HepG2 (cell line): ENCODE results near the gene FLAD1. TPM values are rescaled to one million over a fixed set of nuclear protein-coding genes. Genes with fewer than 3 reads are reported as not detected.

ENCODE experiments used
- HOXA9 ChIP-seq: sonication (generic); formaldehyde crosslinking; IDR thresholded peaks from 2 replicates; pipeline ENCODE4 v1.8.1; 2022; ENCODE audit warnings: missing genetic modification reagents, mild to moderate bottlenecking, moderate library complexity, borderline replicate concordance
- MED13 ChIP-seq: sonication (generic); formaldehyde crosslinking; IDR thresholded peaks from 2 replicates; pipeline ENCODE4 v1.5.0; 2020; ENCODE audit warnings: missing genetic modification reagents
- MTA3 ChIP-seq: sonication (generic); formaldehyde crosslinking; IDR thresholded peaks from 2 replicates; pipeline ENCODE4 v1.4.0; 2020; ENCODE audit warnings: missing genetic modification reagents
- SALL2 ChIP-seq: sonication (generic); formaldehyde crosslinking; IDR thresholded peaks from 2 replicates; pipeline ENCODE4 v1.8.1; 2023; ENCODE audit warnings: mild to moderate bottlenecking, missing genetic modification reagents, inconsistent platforms
- ZBTB4 ChIP-seq: sonication (generic); formaldehyde crosslinking; IDR thresholded peaks from 2 replicates; pipeline ENCODE4 v1.4.0; 2020; ENCODE audit warnings: missing genetic modification reagents, mild to moderate bottlenecking, borderline replicate concordance
- ZNF296 ChIP-seq: sonication (generic); formaldehyde crosslinking; conservative IDR thresholded peaks from 2 replicates; pipeline ENCODE4 v1.5.0; 2020; ENCODE audit warnings: mild to moderate bottlenecking, missing genetic modification reagents
- ZNF34 ChIP-seq: sonication (generic); formaldehyde crosslinking; IDR thresholded peaks from 2 replicates; pipeline ENCODE4 v1.4.0; 2020; ENCODE audit warnings: mild to moderate bottlenecking, missing genetic modification reagents, borderline replicate concordance
- ZNF354B ChIP-seq: sonication (generic); formaldehyde crosslinking; IDR thresholded peaks from 2 replicates; pipeline ENCODE4 v1.8.0; 2022; ENCODE audit warnings: mild to moderate bottlenecking, missing genetic modification reagents
- ZNF552 ChIP-seq: sonication (generic); formaldehyde crosslinking; IDR thresholded peaks from 2 replicates; pipeline ENCODE4 v1.9.0; 2022; ENCODE audit warnings: missing genetic modification reagents, mild to moderate bottlenecking, borderline replicate concordance
- ZNF607 ChIP-seq: sonication (generic); formaldehyde crosslinking; IDR thresholded peaks from 2 replicates; pipeline ENCODE4 v1.5.1; 2020; ENCODE audit warnings: missing genetic modification reagents, mild to moderate bottlenecking, borderline replicate concordance
- ZNF737 ChIP-seq: sonication (generic); formaldehyde crosslinking; IDR thresholded peaks from 2 replicates; pipeline ENCODE4 v1.5.0; 2020; ENCODE audit warnings: missing genetic modification reagents, mild to moderate bottlenecking, borderline replicate concordance
- ZZZ3 ChIP-seq: sonication (generic); formaldehyde crosslinking; IDR thresholded peaks from 2 replicates; pipeline ENCODE4 v1.4.0; 2020; ENCODE audit warnings: missing genetic modification reagents, mild to moderate bottlenecking, borderline replicate concordance
- polyA plus RNA-seq, 8 experiments: library from polyadenylated mRNA; depleted of rRNA in 3 of 8; stranded (reverse) in 7 of 8; unstranded in 1 of 8; fragments of >200 nt; fragmentation: Illumina TruSeq in 4 of 8; extraction: Trizol in 4 of 8; gene quantifications; 2 replicates each; pipeline versions ENCODE4 v1.2.1 to v1.2.3, GENCODE V29; 2011 to 2016; ENCODE audit warnings: low read depth in 4 of 8, missing spikeins in 1 of 8, mixed read lengths in 1 of 8; ENCODE audit not compliant: insufficient read depth in 1 of 8
- total RNA-seq, 5 experiments: library from RNA; depleted of rRNA; stranded (reverse); fragments of >200 nt; fragmentation: Illumina TruSeq; extraction: Trizol; gene quantifications; 2 replicates each; pipeline ENCODE4 v1.2.3, GENCODE V29; 2016; ENCODE audit warnings: low read depth in 1 of 5
- TF ChIP-seq, protein P1 (sequence below): sonication (generic); formaldehyde crosslinking; conservative IDR thresholded peaks from 2 replicates; pipeline ENCODE4 v1.8.0; 2022; ENCODE audit warnings: mild to moderate bottlenecking, moderate library complexity, missing genetic modification reagents
- TF ChIP-seq, protein P2 (sequence below): sonication (generic); formaldehyde crosslinking; IDR thresholded peaks from 2 replicates; pipeline ENCODE4 v1.5.1; 2020; ENCODE audit warnings: mild to moderate bottlenecking, moderate library complexity, missing genetic modification reagents
- TF ChIP-seq, protein P3 (sequence below): sonication (generic); formaldehyde crosslinking; IDR thresholded peaks from 2 replicates; pipeline ENCODE4 v1.8.1; 2023; ENCODE audit warnings: mild to moderate bottlenecking, missing genetic modification reagents
- TF ChIP-seq, protein P4 (sequence below): sonication (generic); formaldehyde crosslinking; IDR thresholded peaks from 2 replicates; pipeline ENCODE4 v1.8.1; 2022; ENCODE audit warnings: mild to moderate bottlenecking, missing genetic modification reagents

FLAD1 gene
- total and polyA plus RNA-seq, 2 of the 13 experiments (the other 11 are each of a cell fraction or from before 2014, with no cell fraction given): 25.9 to 32.8 TPM

DNA sequence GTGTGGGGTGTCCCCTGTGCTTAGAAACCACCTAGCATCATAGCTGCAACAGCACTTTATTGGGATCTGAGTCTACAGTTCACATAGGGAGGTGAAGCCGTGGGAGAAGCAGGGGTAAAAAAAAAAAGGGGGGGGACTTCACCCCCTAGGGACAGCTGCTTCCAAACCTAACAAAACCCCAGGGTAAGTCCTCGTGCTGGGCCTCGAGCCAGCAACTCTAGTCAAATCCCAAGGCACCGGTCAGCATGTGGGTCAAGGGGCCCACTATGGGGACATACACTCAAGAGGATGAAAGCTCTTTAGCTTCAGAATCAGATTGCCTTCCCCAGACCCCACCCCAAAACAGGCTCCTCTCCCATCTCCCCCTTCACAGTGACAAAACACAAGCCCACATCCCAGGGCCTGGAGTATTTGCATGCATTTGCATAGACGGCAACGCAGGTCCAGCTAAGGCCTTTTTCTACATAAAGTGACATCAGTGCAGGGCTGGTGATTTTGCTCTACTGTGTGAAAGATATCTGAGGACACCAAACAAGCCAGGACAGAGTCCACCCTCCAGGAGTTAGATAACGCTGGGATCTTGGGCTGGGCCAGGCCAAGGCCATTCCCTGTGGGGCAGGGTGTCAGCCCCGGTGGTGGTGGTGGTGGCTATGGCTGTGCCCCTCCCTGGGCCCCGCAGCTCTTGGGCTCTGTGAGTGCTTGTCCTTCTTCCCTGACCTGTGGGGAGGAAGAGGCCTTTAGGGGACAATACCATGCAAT, 38.6 kb upstream of the FLAD1 start (continued):
- TF ChIP-seq, protein P1, sequence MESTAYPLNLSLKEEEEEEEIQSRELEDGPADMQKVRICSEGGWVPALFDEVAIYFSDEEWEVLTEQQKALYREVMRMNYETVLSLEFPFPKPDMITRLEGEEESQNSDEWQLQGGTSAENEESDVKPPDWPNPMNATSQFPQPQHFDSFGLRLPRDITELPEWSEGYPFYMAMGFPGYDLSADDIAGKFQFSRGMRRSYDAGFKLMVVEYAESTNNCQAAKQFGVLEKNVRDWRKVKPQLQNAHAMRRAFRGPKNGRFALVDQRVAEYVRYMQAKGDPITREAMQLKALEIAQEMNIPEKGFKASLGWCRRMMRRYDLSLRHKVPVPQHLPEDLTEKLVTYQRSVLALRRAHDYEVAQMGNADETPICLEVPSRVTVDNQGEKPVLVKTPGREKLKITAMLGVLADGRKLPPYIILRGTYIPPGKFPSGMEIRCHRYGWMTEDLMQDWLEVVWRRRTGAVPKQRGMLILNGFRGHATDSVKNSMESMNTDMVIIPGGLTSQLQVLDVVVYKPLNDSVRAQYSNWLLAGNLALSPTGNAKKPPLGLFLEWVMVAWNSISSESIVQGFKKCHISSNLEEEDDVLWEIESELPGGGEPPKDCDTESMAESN (CRISPR knock-in tag): peak; percentile 69; the same call in 1 of the 2 replicates
- TF ChIP-seq ZNF607 (CRISPR knock-in tag): peak; percentile 76; the same call in 1 of the 2 replicates
- no peak for TF ChIP-seq ZBTB4
- TF ChIP-seq MED13 (CRISPR knock-in tag): no peak; the same call in 1 of the 2 replicates
- TF ChIP-seq ZZZ3 (CRISPR knock-in tag): no peak
- no peak for TF ChIP-seq ZNF552 (CRISPR knock-in tag)
- TF ChIP-seq, protein P2, sequence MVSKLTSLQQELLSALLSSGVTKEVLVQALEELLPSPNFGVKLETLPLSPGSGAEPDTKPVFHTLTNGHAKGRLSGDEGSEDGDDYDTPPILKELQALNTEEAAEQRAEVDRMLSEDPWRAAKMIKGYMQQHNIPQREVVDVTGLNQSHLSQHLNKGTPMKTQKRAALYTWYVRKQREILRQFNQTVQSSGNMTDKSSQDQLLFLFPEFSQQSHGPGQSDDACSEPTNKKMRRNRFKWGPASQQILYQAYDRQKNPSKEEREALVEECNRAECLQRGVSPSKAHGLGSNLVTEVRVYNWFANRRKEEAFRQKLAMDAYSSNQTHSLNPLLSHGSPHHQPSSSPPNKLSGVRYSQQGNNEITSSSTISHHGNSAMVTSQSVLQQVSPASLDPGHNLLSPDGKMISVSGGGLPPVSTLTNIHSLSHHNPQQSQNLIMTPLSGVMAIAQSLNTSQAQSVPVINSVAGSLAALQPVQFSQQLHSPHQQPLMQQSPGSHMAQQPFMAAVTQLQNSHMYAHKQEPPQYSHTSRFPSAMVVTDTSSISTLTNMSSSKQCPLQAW (CRISPR knock-in tag): peak; percentile 84
- TF ChIP-seq, protein P3, sequence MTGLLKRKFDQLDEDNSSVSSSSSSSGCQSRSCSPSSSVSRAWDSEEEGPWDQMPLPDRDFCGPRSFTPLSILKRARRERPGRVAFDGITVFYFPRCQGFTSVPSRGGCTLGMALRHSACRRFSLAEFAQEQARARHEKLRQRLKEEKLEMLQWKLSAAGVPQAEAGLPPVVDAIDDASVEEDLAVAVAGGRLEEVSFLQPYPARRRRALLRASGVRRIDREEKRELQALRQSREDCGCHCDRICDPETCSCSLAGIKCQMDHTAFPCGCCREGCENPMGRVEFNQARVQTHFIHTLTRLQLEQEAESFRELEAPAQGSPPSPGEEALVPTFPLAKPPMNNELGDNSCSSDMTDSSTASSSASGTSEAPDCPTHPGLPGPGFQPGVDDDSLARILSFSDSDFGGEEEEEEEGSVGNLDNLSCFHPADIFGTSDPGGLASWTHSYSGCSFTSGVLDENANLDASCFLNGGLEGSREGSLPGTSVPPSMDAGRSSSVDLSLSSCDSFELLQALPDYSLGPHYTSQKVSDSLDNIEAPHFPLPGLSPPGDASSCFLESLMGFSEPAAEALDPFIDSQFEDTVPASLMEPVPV (CRISPR knock-in tag): no peak
- TF ChIP-seq ZNF354B (CRISPR knock-in tag): no peak
- TF ChIP-seq ZNF34: no peak
- 0 out of 2 replicates have a peak, but pooled peaks have one; percentile 36 for TF ChIP-seq SALL2 (CRISPR knock-in tag)
- TF ChIP-seq, protein P4, sequence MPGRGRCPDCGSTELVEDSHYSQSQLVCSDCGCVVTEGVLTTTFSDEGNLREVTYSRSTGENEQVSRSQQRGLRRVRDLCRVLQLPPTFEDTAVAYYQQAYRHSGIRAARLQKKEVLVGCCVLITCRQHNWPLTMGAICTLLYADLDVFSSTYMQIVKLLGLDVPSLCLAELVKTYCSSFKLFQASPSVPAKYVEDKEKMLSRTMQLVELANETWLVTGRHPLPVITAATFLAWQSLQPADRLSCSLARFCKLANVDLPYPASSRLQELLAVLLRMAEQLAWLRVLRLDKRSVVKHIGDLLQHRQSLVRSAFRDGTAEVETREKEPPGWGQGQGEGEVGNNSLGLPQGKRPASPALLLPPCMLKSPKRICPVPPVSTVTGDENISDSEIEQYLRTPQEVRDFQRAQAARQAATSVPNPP (CRISPR knock-in tag): no peak
- no peak for TF ChIP-seq ZNF737 (CRISPR knock-in tag)
- no peak for TF ChIP-seq HOXA9
- no peak for TF ChIP-seq MTA3 (CRISPR knock-in tag)
- TF ChIP-seq ZNF296 (CRISPR knock-in tag): no peak
